ENCODE measurements around the gene INO80.

INO80 gene

GRCh38 chr15:41039121-41039520, 77.0 kb downstream of the INO80 start:
- no peak for DNase-seq

- no peak for DNase-seq
Observed at GRCh38 chr15:41032079-41032328, 84.1 kb downstream of the INO80 start.

- DNase-seq = no peak
Observed at GRCh38 chr15:41031232-41032078, 84.6 kb downstream of the INO80 start.

- no peak for DNase-seq
Observed at GRCh38 chr15:41028853-41029252, 87.2 kb downstream of the INO80 start.

- DNase-seq = no peak
Observed at GRCh38 chr15:41025393-41025792, 90.7 kb downstream of the INO80 start.

DNA sequence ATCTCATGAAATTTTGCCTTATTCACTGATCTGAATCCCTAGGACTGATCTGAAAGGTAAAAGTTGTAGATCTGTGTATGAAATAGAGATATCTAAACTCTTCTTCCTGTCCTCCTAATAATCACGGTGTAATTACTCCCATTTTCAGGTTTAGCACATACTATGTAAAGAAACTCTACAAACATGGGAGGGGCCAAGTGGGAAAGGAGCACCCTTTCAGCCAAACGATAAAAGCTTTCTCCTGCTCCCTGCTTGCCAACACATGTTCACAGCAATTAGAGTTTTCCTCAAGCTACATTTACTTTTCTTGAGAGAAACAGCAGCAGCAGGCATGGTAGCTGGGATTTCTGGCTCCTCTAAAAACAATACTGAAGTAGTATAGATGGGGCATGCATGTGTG, 91.2 kb downstream of the INO80 start:
- no peak for DNase-seq

DNA sequence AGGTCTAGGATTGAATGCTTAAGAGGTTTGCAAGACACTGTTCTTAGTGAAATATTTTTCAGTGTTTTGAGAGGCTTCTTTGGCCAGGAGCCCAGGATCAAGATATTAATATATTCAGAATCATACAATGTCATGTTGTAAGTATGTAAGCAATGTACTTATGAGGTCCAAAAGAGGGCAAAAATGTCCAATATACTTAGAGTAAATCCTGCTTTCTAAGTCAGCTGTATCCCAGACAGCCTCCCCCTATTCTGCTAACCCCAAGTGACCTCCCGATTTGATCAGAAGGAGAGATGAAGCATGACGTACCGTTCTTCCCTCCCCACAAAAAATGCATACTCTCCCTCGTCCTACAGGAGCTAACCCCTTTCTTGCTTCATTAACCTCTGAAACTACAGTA, 91.9 kb downstream of the INO80 start:
- no peak for DNase-seq

DNA sequence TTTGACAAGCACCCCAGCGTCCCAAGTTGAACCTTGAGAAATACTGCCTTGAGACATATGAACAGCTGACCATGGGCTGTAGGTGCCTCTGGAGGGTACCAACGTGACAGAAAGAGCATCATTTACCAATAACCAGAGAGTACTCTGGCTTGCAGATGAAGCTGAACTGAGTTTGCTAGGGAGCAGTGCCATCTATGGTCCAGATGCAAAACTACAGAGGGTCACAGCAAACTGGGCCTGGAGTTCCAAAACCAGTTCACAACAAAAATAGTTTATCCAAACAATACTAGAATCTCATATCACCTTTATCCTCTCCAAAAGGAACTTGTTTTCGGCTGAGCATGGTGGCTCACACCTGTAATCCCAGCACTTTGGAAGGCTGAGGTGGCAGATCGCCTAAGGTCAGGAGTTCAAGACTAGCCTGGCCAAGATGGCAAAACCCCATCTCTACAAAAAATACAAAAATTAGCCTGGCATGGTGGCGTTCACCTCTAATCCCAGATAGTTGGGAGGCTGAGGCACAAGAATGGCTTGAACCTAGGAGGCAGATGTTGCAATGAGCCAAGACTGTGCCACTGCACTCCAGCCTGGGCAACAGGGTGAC, 93.5 kb downstream of the INO80 start:
- DNase-seq = peak; percentile 42

DNA sequence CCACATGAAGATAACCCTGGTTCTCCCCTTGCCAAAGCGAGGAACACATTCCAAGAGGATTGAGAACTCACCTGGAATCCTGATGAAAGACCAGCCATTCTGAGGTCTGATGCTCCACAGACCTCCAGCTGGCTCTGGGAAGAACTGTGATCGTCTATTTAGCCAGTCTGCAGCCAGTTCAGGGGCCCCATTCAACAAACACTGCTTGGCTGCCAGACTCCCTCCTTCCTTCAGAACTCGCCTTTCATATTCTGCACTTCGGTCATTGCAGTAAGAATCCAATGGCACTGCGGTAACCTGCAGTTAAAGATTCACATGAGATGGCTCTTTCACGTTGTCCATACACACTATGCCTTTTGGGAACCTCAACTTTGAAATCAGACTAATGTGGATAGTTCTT, 95.3 kb downstream of the INO80 start:
- DNase-seq = no peak

GRCh38 chr15:41020311-41020710, 95.8 kb downstream of the INO80 start:
- DNase-seq = no peak

DNA sequence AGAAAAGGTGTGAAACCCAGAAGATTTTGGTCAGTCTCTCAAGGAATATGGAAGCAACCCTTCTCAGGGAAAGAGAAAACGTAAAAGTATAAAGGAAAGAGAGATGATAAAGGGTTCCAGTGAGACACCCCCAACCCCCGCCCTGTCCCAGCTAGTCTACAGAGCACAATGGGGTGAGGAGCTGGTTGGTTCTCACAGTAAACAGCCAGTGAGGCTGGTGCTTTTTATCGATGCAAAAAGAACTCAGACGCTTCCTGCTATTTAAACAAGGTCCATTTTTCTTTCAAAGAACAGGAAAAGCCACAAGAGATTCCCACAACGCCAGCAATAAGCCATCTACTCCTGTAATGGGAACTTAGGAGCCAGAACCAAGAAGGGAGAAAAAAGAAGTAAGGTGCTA, 96.9 kb downstream of the INO80 start:
- no peak for DNase-seq

DNA sequence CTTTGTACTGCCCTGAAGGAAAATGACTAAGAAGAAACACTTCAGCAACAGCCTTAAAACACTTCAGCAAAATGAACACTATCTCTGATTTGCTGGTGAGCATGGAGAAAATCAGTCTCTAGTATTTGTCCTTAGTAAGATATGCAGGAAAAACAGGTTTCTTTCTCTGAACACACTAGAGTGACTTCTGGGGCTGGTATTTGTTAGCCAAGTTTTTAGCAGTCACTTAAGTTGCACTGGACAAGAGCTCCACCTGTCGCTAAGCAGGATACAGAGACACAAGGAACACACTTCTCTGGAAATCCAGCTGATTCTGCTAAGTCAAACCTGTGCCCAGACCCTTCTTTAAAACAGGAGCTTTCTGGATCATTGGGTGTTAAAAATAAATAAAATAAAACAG, 97.5 kb downstream of the INO80 start:
- DNase-seq = no peak

DNA sequence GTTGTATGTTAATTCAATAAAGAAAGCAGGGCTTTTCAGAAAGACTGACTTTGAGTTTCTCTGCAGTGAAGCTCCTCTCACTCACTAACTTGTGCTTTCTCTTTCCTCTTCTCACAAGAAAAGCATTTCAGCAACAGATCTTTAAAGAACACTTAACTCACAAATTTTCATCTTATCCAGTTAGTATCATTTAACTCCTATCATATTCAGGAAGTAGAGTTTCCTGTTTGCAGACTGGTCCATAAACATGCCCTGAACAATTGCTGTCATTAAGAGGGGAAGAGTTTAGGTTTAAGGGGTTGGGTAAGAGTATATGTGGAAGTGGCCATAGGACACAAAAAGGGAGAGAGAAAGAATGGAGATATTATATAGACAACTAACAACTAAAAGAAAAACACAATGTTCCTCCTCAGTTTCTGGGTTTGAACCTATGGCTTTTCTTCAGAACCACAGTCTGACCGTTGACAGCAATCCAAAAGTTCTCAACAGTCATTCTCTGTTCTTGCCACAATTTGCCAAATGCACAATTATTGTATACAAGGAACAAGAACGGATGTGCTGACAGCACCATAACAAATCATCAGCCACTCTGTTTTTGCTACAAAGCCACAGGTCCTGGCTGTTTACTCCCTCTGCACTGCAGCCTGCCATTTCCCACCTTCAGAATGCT, 98.9 kb downstream of the INO80 start:
- peak; percentile 39 for DNase-seq

DNA sequence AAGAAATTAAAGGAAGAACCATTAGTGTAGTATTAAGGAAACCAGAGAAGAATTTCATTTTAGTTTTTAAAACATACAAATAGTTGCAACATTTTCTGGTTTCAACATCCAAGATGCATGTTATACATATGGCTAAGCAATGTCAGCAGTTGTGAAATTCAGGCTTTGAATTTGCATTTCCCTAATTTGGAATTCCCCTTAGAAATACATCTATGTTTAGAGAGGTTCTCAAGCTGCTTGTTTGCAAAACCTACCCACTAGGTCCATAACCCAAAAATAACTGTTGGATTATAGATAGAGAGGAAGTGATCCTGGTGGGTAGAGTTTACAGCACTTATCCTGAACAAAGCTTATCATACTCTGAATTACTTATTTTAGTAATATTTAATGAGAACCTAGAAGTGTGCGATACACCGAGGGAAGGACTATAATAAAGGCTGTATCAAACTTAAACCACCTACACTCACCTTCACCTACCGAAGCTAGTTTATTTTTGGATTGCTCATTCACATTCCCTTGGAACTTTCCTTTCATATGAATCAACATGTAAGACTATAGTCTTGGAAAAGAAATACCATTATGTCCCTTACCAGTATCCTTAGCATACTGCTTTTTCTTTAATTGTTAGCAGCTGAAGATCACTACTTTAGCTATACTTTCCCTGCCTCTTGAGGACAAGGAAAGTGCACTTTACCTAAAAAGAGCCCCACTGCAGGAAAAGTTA, 102.2 kb downstream of the INO80 start:
- DNase-seq = peak; percentile 99

DNA sequence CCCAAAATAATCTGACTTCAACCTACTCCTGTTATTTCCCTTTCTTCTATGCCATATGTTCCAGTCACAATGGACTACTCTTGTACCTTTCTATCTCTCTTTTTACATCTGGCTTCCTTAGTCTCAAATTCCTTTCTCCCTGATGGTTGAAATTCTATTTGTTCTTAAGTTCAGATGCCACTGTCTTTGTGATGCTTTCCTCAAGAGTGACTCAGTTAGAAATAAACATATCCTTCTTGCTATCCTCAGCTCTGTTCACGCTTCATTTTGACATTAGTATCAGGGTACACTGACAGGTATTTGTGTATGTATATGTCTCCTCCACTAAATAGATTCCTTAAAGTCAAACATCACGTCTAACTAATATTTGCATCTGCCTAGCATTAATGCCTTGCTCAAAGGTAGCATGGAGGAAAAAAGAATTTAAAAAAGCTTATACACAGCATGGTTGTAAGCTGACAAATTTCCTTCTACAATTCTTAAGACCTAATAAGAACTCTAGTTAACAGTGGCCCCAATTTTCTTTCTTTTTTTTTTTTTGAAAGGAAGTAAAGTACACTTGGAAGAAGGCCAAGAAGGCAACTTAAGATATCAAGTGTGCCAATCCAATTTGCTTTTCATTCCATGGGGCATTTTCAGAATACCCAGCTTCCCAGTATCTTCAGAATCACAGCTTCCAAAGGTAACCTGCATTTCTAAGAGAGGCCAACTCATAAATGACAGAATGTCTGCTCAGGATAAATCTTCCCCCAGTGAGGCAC, 104.8 kb downstream of the INO80 start:
- no peak for DNase-seq

GRCh38 chr15:41010345-41010744, 105.7 kb downstream of the INO80 start:
- DNase-seq = no peak

GRCh38 chr15:41006479-41006878, 109.6 kb downstream of the INO80 start:
- DNase-seq = no peak

DNA sequence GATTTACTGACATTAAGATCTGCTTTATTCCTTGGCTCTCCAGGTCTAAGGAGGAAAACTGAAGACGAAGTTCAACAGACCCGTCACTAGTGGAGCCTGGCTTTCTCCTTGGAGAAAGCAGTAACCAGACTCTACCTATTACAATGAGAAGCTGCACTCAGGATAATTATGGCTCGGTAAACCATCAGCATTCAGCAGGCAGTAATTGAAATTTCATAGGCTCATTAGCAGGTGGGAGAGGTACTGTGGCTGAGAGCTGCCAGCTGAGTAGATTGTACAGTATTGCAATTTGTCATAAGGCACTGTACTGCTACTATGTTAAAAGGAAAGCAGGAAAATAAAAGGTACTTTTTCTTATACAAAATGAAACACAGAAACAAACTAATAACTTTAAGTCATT, 111.6 kb downstream of the INO80 start:
- DNase-seq = no peak

DNA sequence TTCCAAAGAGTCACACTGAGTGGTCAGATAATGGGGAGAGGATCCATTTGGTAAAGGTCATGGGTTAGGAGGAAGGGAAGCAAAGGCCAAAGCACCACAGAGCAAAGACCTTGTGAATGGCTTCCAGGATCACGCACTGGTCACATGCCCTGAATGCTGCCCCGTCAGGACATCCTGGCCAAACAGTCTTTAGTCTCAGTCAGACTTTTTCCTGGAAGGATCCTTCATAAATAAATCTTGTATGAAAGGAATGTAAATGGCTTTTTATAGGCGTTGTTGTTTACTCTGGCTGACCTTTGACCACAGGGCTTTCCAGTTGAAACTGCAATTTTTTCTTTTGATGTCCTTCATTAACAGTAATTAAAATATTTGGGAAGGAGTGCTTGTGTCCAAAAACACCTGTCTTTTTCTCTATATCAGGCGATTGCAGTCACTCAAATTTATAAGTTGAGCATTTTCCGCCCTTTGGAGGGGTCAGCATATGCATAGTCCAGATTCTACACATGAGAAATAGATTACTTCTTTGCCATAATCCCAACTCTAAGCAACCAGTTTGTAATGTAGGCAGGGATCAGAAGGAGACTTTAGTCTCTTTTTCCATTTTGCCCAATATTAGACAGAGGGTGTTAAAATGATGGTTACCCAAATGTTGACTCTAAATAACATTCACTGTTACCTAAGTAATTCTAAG, 114.4 kb downstream of the INO80 start:
- no peak for DNase-seq

DNA sequence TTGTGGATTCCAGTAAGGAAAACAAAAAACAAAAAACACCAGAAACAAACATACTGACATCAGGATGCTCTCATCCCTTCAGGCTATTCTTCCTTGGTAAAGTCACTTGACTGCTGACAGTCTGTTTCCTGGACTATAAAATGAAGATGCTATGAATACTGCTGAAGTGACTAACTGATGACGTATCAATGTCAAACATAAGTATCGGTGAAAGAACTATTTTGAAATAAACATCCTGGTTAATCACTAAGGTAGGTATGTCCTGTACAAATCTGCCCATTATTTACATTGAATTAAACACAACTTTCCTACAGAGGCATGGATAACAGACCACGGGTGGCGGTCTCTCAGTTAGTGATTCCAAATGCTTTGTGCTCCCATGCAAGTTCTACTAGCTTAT, 116.9 kb downstream of the INO80 start:
- no peak for DNase-seq

DNA sequence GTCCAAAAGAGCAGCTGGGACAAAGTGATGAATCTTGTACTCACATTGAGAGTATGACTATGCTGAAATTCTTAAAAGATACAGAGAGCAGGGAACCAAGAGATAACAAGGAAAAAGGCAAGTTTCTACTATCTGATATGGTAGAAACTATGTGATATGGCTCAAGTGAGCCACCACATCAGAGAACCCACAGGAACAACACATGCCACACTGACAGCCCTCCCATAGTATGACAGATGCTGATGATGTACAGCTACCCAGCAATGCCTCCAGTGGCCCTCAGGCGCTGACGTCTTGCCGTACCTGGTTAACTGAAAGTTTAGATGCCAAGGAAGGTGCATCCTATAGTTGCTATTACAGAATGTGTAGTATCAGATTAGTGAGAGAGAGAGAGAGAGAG, 120.4 kb downstream of the INO80 start:
- no peak for DNase-seq

DNA sequence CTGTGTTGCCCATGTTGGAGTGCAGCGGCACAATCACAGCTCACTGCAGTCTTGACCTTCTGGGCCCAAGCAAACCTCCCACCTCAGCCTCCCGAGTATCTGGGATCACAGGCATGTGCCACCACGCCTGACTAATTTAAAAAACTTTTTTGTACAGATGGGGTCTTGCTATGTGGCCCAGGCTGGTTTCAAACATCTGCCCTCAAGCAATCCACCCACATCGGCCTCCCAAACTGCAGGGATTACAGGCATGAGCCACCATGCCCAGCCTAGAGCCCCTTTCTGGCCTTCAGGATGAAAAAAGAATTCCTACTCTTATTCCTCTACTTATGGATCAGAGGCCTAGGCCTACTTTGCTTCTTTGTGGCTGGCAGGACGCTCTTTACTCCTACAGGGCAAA, 123.3 kb downstream of the INO80 start:
- DNase-seq = no peak

Measured in inflammatory macrophage treated with lipopolysaccharide for 4 hours (primary cell).